Right lobe of liver (tissue), 6 donors: Measurements from ENCODE around the gene CIBAR2. TPM values are rescaled to one million over a fixed set of nuclear protein-coding genes. Genes with fewer than 3 reads are reported as not detected.

Experiments used
- ATAC-seq, 4 donors: fragments of 200-7000 bp; cut with Tn5 transposase; one replicate each; pipeline ENCODE4 v1.9.1; 2020; ENCODE audit warnings: mild to moderate bottlenecking in 4 of 4, moderate library complexity in 4 of 4
- DNase-seq, 3 donors: peaks; one replicate each; pipeline ENCODE4 v3.0.0-alpha.2; 2020
- H3K27ac ChIP-seq, 3 donors: fragments of 200-600 bp; one replicate each; pipeline ENCODE4 v1.8.0; 2022
- H3K27me3 ChIP-seq, 2 donors: fragments of 200-600 bp; one replicate each; pipeline ENCODE4 v1.8.0; 2022
- H3K36me3 ChIP-seq, 4 donors: fragments of 200-600 bp; sonication (generic) in 1 of 4; one replicate each; pipeline versions ENCODE4 v1.5.1 to v1.8.0; 2017 to 2022; ENCODE audit warnings: control low read depth in 1 of 4
- H3K4me1 ChIP-seq, 4 donors: fragments of 200-600 bp; sonication (generic) in 1 of 4; one replicate each; pipeline versions ENCODE4 v1.5.1 to v1.8.0; 2017 to 2022; ENCODE audit warnings: control low read depth in 1 of 4
- H3K4me3 ChIP-seq, 3 donors: fragments of 200-600 bp; one replicate each; pipeline ENCODE4 v1.8.0; 2022
- H3K9me3 ChIP-seq, 4 donors: fragments of 200-600 bp; sonication (generic) in 1 of 4; one replicate each; pipeline versions ENCODE4 v1.5.1 to v1.8.0; 2017 to 2022; ENCODE audit warnings: control low read depth in 1 of 4
- POLR2A ChIP-seq: fragments of 450-650 bp; IDR thresholded peaks from one replicate; pipeline ENCODE4 v1.6.1; 2017; ENCODE audit warnings: antibody characterized with exemption, mild to moderate bottlenecking
- WGBS: methylation state at CpG from one replicate; pipeline ENCODE4 v1.1.6; 2018; ENCODE audit warnings: low coverage, low lambda C conversion rate; ENCODE audit not compliant: insufficient coverage; ENCODE audit errors: missing lambda C conversion rate; 5-methylcytosine and 5-hydroxymethylcytosine counted together
- intact Hi-C, 2 donors: fragments of 100-400 bp; cut with DNase I; formaldehyde crosslinking; loops; one replicate each; pipeline versions ENCODE4 v1.11.2 to v1.14.1; 2022
- total RNA-seq, 6 experiments: library from RNA; depleted of rRNA in 2 of 6; stranded (reverse); fragments of >200 nt in 2 of 6; fragmentation: NEBNext Ultra II Directional in 3 of 6; extraction: Animal tissue kit (Norgen Biotek cat#: 25700) in 3 of 6; gene quantifications; one replicate each; pipeline versions ENCODE4 v1.1.0 to v1.2.4, GENCODE V29; 2016 to 2023
- TF ChIP-seq, protein P1 (sequence below), 4 donors: fragments of 200-600 bp in 3 of 4; fragments of 450-650 bp in 1 of 4; IDR thresholded peaks; one replicate each; pipeline versions ENCODE4 v1.5.1 to v1.8.0; 2016 to 2022; ENCODE audit warnings: antibody characterized with exemption in 4 of 4, mild to moderate bottlenecking in 2 of 4
- donor health status: DM: no; HTN: yes; CAD: no.
- donor health status: DM: no; HTN: no; CAD: no.
- donor health status: DM: no; HTN: no; CAD: no.
- donor health status: DM: no; HTN: yes; CAD: no.
- donor health status: DM: no; HTN: yes; CAD: no.

CIBAR2 gene
- total RNA-seq, 6 experiments from 2014 or later: not detected

GRCh38 chr16:85128079-85128837, 16.0 kb upstream of the CIBAR2 start:
- intact Hi-C loops: no loop called here
- Histone ChIP-seq H3K27me3 (no peaks in the 10 kb centered on the region), H3K27ac (no peak overlapping the region), H3K4me3 (no peak overlapping the region), H3K36me3 (no peaks in the 10 kb centered on the region), H3K4me1 (peaks cover 0 to 4% (median 0%) of the 10 kb centered on the region in 4 donors), H3K9me3 (no peaks in the 10 kb centered on the region)
- TF ChIP-seq, protein P1, sequence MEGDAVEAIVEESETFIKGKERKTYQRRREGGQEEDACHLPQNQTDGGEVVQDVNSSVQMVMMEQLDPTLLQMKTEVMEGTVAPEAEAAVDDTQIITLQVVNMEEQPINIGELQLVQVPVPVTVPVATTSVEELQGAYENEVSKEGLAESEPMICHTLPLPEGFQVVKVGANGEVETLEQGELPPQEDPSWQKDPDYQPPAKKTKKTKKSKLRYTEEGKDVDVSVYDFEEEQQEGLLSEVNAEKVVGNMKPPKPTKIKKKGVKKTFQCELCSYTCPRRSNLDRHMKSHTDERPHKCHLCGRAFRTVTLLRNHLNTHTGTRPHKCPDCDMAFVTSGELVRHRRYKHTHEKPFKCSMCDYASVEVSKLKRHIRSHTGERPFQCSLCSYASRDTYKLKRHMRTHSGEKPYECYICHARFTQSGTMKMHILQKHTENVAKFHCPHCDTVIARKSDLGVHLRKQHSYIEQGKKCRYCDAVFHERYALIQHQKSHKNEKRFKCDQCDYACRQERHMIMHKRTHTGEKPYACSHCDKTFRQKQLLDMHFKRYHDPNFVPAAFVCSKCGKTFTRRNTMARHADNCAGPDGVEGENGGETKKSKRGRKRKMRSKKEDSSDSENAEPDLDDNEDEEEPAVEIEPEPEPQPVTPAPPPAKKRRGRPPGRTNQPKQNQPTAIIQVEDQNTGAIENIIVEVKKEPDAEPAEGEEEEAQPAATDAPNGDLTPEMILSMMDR (IDR thresholded peaks at IDR 0.05): no peak
- no peak for TF ChIP-seq POLR2A
- ATAC-seq (no peak), DNase-seq (no peak)
- 93% methylated on average over 4 of the region's 9 CpGs for WGBS

DNA sequence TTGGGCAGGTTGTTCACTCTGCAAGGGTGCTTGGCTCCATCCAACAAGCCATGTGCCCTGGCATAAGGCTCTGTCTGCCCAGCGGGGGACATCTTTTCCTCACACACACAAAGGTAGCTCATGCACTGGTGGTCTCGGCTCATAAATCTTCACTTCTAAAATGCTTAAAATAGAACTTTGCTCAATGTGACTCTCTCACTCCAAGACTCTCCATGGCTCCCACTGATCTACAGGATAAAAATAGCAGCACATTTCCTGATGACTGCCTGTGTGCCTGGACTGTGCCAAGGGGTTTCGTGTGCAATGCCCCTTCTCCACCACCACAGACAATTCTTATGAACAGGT, 15.1 kb upstream of the CIBAR2 start:
- Histone ChIP-seq H3K9me3 (no peaks in the 10 kb centered on the region), H3K27ac (no peak overlapping the region), H3K4me1 (peaks cover 0 to 4% (median 0%) of the 10 kb centered on the region in 4 donors), H3K27me3 (no peaks in the 10 kb centered on the region), H3K4me3 (no peak overlapping the region), H3K36me3 (no peaks in the 10 kb centered on the region)
- ATAC-seq (no peak), DNase-seq (no peak)
- intact Hi-C loops: no loop called here
- WGBS: 38% methylated on average over 1 of the region's 3 CpGs
- TF ChIP-seq POLR2A: no peak
- TF ChIP-seq, protein P1 (IDR thresholded peaks at IDR 0.05): no peak

DNA sequence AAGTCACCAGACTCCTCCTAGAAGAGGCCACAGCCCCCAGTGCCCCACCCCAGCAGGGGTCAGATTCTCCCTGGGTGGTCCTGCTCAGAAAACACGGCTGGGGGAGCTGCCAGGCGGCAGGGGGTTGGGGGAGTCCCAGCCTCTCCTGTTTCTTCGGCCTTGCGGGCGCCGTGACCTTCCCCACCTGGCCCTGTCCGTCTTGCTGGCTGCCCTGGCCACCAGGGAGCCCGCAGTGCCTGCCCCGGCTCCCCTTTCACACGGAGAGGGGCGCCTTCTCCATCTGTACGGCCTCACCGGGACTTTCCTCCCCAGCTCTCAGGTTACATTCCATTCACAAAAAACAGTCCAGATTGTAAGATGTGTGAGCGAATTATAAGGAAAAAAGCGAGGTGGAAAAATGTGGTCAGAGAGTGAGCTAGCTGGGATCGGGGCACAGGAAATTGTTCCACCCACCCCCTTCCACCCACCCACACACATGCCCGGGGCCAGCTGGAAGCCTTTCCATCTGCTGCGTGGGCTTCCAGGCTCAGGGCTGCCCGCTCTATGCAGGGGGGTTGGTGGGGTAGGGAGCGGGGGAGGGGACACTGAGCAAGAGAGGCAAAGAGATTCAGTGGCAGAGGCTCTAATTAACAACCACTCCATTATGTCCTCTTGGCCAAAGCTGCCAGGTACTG, 14.6 kb upstream of the CIBAR2 start:
- peaks cover 0 to 4% (median 0%) of the 10 kb centered on the region in 4 donors for H3K4me1 ChIP-seq
- H3K27me3 ChIP-seq: no peaks in the 10 kb centered on the region
- no peaks in the 10 kb centered on the region for H3K9me3 ChIP-seq
- intact Hi-C loops: no loop called here
- TF ChIP-seq, protein P1 (IDR thresholded peaks at IDR 0.05): no peak
- TF ChIP-seq POLR2A: no peak
- DNase-seq (no peak), ATAC-seq (peak in 1 of 4 donors; percentile 12)
- H3K4me3 ChIP-seq: no peak overlapping the region
- H3K36me3 ChIP-seq: no peaks in the 10 kb centered on the region
- WGBS: 47% methylated on average over 15 of the region's 20 CpGs
- H3K27ac ChIP-seq: no peak overlapping the region

GRCh38 chr16:85126394-85126704, 14.1 kb upstream of the CIBAR2 start:
- Histone ChIP-seq H3K4me3 (no peak overlapping the region), H3K36me3 (no peaks in the 10 kb centered on the region), H3K27me3 (no peaks in the 10 kb centered on the region), H3K27ac (no peak overlapping the region), H3K4me1 (peaks cover 0 to 4% (median 0%) of the 10 kb centered on the region in 4 donors), H3K9me3 (no peaks in the 10 kb centered on the region)
- TF ChIP-seq POLR2A: no peak
- TF ChIP-seq, protein P1 (IDR thresholded peaks at IDR 0.05): no peak
- no peak for ATAC-seq
- no peak for DNase-seq
- whole genome bisulfite sequencing: 67% methylated on average over 1 of the region's 12 CpGs
- intact Hi-C loops: no loop called here
